Lung (tissue), 12 donors: ENCODE data around the gene C12orf50. TPM values are rescaled to one million over a fixed set of nuclear protein-coding genes. Genes with fewer than 3 reads are reported as not detected.

ENCODE experiments used
- ATAC-seq: fragments of 200-7000 bp; cut with Tn5 transposase; one replicate; pipeline ENCODE4 v1.9.1; 2020; ENCODE audit warnings: moderate number of reproducible peaks; ENCODE audit not compliant: insufficient read depth, low FRiP score
- DNase-seq, 3 donors: peaks; one replicate each; pipeline ENCODE4 v3.0.0-alpha.2; 2013 to 2017
- H3K27ac ChIP-seq, 2 donors: one replicate each; pipeline ENCODE4 v1.5.1; 2013; ENCODE audit warnings: mild to moderate bottlenecking in 2 of 2, moderate library complexity in 2 of 2, control low read depth in 1 of 2, inconsistent platforms in 1 of 2, low read depth in 1 of 2, low read length in 1 of 2
- H3K27me3 ChIP-seq, 3 donors: one replicate each; pipeline ENCODE4 v1.5.1; 2013; ENCODE audit warnings: low read length in 2 of 3; ENCODE audit not compliant: control insufficient read depth in 3 of 3, insufficient read depth in 3 of 3
- H3K36me3 ChIP-seq, 4 donors: one replicate each; pipeline ENCODE4 v1.5.1; 2013; ENCODE audit warnings: low read length in 4 of 4, mild to moderate bottlenecking in 1 of 4, moderate library complexity in 1 of 4; ENCODE audit not compliant: control insufficient read depth in 4 of 4, insufficient read depth in 4 of 4
- H3K4me1 ChIP-seq, 5 donors: one replicate each; pipeline ENCODE4 v1.5.1; 2013; ENCODE audit warnings: low read length in 5 of 5, mild to moderate bottlenecking in 2 of 5, moderate library complexity in 1 of 5; ENCODE audit not compliant: control insufficient read depth in 5 of 5, insufficient read depth in 5 of 5
- H3K4me3 ChIP-seq: one replicate; pipeline ENCODE4 v1.5.1; 2013; ENCODE audit warnings: mild to moderate bottlenecking, control low read depth, moderate library complexity
- H3K9ac ChIP-seq, 2 donors: one replicate each; pipeline ENCODE4 v1.5.1; 2013; ENCODE audit warnings: low read length in 2 of 2, control low read depth in 1 of 2; ENCODE audit not compliant: insufficient read depth in 1 of 2
- H3K9me3 ChIP-seq, 4 donors: one replicate each; pipeline ENCODE4 v1.5.1; 2013; ENCODE audit warnings: low read length in 3 of 4, mild to moderate bottlenecking in 1 of 4, moderate library complexity in 1 of 4; ENCODE audit not compliant: control insufficient read depth in 4 of 4, insufficient read depth in 3 of 4
- WGBS, 2 donors: extraction: QIAGEN DNeasy Blood & Tissue Kit; methylation state at CpG; one replicate each; pipeline ENCODE4 v1.1.7; 2013; 5-methylcytosine and 5-hydroxymethylcytosine counted together
- polyA plus RNA-seq, 2 donors: library from polyadenylated mRNA; stranded (reverse); fragments of 200-250 nt; gene quantifications; one replicate each; pipeline ENCODE4 v1.2.1, GENCODE V29; 2013
- total RNA-seq, 2 donors: library from RNA; depleted of rRNA in 1 of 2; stranded (reverse); fragments of >200 nt in 1 of 2; gene quantifications; one replicate each; pipeline ENCODE4 v1.2.1, GENCODE V29; 2014 to 2021
- TF ChIP-seq, protein P1 (sequence below): IDR thresholded peaks from 2 replicates; pipeline ENCODE4 v1.5.1; 2012; ENCODE audit warnings: mild to moderate bottlenecking; ENCODE audit errors: control extremely low read depth, extremely low read depth
- donor health status: control.
- donor health status: control.
- donor health status: Bipolar disorder and iron deficiency.
- donor health status: healthy.
- donor health status: DM: yes; HTN: yes; CAD: no.

Gene C12orf50
- total and polyA plus RNA-seq, 4 donors, result 0.05 to 0.12 (median 0.07) TPM

DNA sequence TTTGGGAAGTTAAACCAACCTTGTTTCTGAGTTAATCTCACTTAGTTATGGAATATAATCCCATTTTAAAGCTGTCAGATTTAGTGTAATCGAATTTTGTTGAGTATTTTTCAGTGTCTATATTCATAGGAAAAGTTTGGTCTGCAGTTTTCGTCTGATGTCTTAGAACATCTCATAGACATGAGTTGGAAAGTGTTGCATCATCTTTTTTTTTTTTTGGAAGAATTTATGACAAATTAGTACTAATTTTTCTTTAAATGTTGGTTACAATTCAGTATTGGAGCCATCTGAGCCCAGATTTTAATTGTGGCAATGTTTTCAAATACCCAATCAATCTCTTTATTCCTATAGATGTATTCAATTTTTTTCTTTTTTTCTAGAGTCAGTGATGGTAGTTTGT, 27.9 kb downstream of the C12orf50 start:
- DNase-seq, result no peak
- H3K36me3 ChIP-seq, result no peaks in the 10 kb centered on the region
- H3K4me1 ChIP-seq, result no peaks in the 10 kb centered on the region
- WGBS, 2 donors, result 87 to 91% methylated on average over 2 of the region's 2 CpGs
- no peak for ATAC-seq
- TF ChIP-seq, protein P1, sequence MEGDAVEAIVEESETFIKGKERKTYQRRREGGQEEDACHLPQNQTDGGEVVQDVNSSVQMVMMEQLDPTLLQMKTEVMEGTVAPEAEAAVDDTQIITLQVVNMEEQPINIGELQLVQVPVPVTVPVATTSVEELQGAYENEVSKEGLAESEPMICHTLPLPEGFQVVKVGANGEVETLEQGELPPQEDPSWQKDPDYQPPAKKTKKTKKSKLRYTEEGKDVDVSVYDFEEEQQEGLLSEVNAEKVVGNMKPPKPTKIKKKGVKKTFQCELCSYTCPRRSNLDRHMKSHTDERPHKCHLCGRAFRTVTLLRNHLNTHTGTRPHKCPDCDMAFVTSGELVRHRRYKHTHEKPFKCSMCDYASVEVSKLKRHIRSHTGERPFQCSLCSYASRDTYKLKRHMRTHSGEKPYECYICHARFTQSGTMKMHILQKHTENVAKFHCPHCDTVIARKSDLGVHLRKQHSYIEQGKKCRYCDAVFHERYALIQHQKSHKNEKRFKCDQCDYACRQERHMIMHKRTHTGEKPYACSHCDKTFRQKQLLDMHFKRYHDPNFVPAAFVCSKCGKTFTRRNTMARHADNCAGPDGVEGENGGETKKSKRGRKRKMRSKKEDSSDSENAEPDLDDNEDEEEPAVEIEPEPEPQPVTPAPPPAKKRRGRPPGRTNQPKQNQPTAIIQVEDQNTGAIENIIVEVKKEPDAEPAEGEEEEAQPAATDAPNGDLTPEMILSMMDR, result no peak
- no peak overlapping the region for H3K9ac ChIP-seq
- H3K9me3 ChIP-seq, result no peaks in the 10 kb centered on the region
- no peak overlapping the region for H3K4me3 ChIP-seq
- no peak overlapping the region for H3K27ac ChIP-seq
- no peaks in the 10 kb centered on the region for H3K27me3 ChIP-seq

DNA sequence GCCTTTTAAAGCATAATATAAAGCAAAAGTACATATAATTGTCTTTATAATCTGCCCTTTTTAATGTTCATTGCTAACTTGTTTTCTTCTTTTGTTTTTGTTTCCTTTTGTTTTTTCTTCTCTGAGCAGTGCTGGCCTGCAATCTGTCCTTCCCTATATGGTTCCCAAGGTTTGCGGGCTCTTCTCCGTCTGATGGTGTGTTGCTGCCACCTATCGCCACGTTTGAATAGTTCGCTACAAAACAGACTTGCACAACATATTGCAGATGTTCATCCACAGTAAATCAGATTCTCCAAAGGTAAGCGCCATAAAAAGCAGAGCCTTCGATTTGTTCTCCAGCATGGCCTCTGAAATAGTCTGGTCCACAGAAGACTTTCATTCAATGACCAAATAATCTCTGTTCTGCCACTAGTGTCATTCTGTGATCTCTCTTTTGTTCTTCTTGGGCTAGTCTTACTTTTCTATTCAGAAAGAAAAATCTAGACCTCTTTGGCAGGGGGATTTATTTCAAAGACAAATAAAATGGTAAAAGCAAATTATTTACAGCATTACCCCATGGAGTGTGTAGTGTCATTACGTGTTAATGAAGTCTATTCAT, 33.5 kb downstream of the C12orf50 start:
- Histone ChIP-seq H3K9me3 (no peaks in the 10 kb centered on the region), H3K27ac (no peak overlapping the region), H3K27me3 (no peaks in the 10 kb centered on the region), H3K4me3 (no peak overlapping the region), H3K36me3 (no peaks in the 10 kb centered on the region), H3K4me1 (no peaks in the 10 kb centered on the region), H3K9ac (no peak overlapping the region)
- 5 to 6% methylated on average over 8 of the region's 8 CpGs for WGBS, 2 donors
- ATAC-seq (peak; percentile 89), DNase-seq (peak; percentile 71 to 87 (median 85))
- TF ChIP-seq, protein P1, result peak; percentile 39

DNA sequence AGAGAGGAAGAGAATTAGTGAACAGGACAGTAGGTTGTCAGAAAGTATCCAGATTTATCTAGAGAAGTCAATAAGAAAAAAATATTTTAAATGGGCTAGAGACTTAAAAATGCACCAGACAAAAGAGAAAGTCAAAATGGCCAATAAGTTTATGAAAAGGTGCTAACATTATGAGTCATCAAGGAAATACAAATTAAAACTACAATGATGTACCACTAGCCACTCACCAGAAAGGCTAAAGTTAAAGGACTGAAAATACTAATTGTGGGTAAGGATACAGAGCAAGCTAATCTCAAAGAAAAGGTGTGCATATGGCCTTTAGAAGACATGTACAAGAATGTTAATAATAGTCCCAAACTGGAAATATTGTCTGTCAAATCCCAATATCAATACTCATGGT, 37.7 kb downstream of the C12orf50 start:
- Histone ChIP-seq H3K9ac (no peak overlapping the region), H3K27me3 (no peaks in the 10 kb centered on the region), H3K36me3 (no peaks in the 10 kb centered on the region), H3K4me1 (no peaks in the 10 kb centered on the region), H3K9me3 (no peaks in the 10 kb centered on the region), H3K4me3 (no peak overlapping the region), H3K27ac (no peak overlapping the region)
- no peak for DNase-seq
- ATAC-seq, result no peak
- TF ChIP-seq, protein P1, result no peak

DNA sequence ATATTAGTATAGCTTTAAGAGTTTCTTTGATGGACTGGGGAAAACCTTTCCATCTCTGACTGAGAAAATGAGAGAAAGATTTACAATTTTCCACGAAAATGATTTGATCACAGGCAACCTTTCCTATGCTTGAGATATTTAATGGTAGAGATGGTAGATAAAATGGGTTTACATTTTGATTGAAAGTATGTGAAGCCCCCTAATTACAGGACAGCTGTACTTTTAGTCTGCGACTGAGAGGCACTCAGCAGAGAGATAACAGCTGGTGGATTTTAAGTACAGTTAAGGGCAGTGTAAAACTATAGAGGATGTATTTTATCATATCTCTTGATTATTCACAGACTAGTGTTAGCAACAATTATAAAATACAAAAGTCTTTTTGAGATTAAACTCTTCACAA, 40.7 kb downstream of the C12orf50 start:
- TF ChIP-seq, protein P1, result no peak
- WGBS, 2 donors, result 71 to 80% methylated on average over 2 of the region's 2 CpGs
- Histone ChIP-seq H3K9me3 (no peaks in the 10 kb centered on the region), H3K36me3 (no peaks in the 10 kb centered on the region), H3K4me3 (no peak overlapping the region), H3K27ac (no peak overlapping the region), H3K9ac (no peak overlapping the region), H3K4me1 (no peaks in the 10 kb centered on the region), H3K27me3 (no peaks in the 10 kb centered on the region)
- ATAC-seq, result no peak
- no peak for DNase-seq
